ENCODE data around the gene LINGO3.
A peak's percentile ranks its signal among the peaks of the same experiment; 100 is the strongest.

LINGO3 gene

GRCh38 chr19:2326699-2327360, 18.9 kb upstream of the LINGO3 start:
- peak overlapping the region; percentile 99 for H3K4me3 ChIP-seq (replicated peaks; ENCODE audit: low read depth, low read length)
- no peak for TF ChIP-seq CTCF (IDR thresholded peaks at IDR 0.05; ENCODE audit: low read depth, low read length, missing control alignments)
- DNase-seq (ENCODE audit: extremely low read depth, low read depth) = no peak

GRCh38 chr19:2325281-2326046, 17.5 kb upstream of the LINGO3 start:
- H3K4me3 ChIP-seq (replicated peaks; ENCODE audit: low read depth, low read length) = no peak overlapping the region
- no peak for TF ChIP-seq CTCF (IDR thresholded peaks at IDR 0.05; ENCODE audit: low read depth, low read length, missing control alignments)
- no peak for DNase-seq (ENCODE audit: extremely low read depth, low read depth)

GRCh38 chr19:2324220-2324948, 16.4 kb upstream of the LINGO3 start:
- no peak for TF ChIP-seq CTCF (IDR thresholded peaks at IDR 0.05; ENCODE audit: low read depth, low read length, missing control alignments)
- H3K4me3 ChIP-seq (replicated peaks; ENCODE audit: low read depth, low read length) = no peak overlapping the region
- no peak for DNase-seq (ENCODE audit: extremely low read depth, low read depth)

- no peak for DNase-seq (ENCODE audit: extremely low read depth, low read depth)
- H3K4me3 ChIP-seq (replicated peaks; ENCODE audit: low read depth, low read length) = no peak overlapping the region
- TF ChIP-seq CTCF (IDR thresholded peaks at IDR 0.05; ENCODE audit: low read depth, low read length, missing control alignments) = no peak
Measured at GRCh38 chr19:2323707-2324106, 15.8 kb upstream of the LINGO3 start.

GRCh38 chr19:2321565-2322283, 13.8 kb upstream of the LINGO3 start:
- H3K4me3 ChIP-seq (replicated peaks; ENCODE audit: low read depth, low read length) = no peak overlapping the region
- no peak for DNase-seq (ENCODE audit: extremely low read depth, low read depth)
- no peak for TF ChIP-seq CTCF (IDR thresholded peaks at IDR 0.05; ENCODE audit: low read depth, low read length, missing control alignments)

GRCh38 chr19:2320939-2321338, 13.0 kb upstream of the LINGO3 start:
- no peak overlapping the region for H3K4me3 ChIP-seq (replicated peaks; ENCODE audit: low read depth, low read length)
- TF ChIP-seq CTCF (IDR thresholded peaks at IDR 0.05; ENCODE audit: low read depth, low read length, missing control alignments) = no peak
- DNase-seq (ENCODE audit: extremely low read depth, low read depth) = no peak
